ENCODE measurements around the gene CTRB2.

GRCh38 chr16:75238853-75239541, 32.0 kb upstream of the CTRB2 start:
- TF ChIP-seq CTCF (conservative IDR thresholded peaks at IDR 0.05 in 1 of 2, IDR thresholded peaks at IDR 0.05 in 1 of 2; ENCODE audit: extremely low read depth in 1 of 2, insufficient read depth in 1 of 2, low read depth in 1 of 2, low read length in 2 of 2): peak; percentile 17 to 37
- no peak for TF ChIP-seq EZH2 (IDR thresholded peaks at IDR 0.05; ENCODE audit: borderline replicate concordance, low read length)
